ENCODE data around the gene EPHB2.

The EPHB2 gene

GRCh38 chr1:22752339-22752738 is 41.7 kb downstream of the EPHB2 start:
- no peak for DNase-seq

GRCh38 chr1:22753481-22753971 is 42.9 kb downstream of the EPHB2 start:
- peak; percentile 69 for DNase-seq

- no peak for DNase-seq
These were observed 43.6 kb downstream of the EPHB2 start for GRCh38 chr1:22754106-22754768.

- DNase-seq, result no peak
These were observed 44.2 kb downstream of the EPHB2 start for GRCh38 chr1:22754824-22755223.

GRCh38 chr1:22755641-22756040 is 45.0 kb downstream of the EPHB2 start:
- no peak for DNase-seq

GRCh38 chr1:22756125-22756735 is 45.6 kb downstream of the EPHB2 start:
- DNase-seq, result no peak

GRCh38 chr1:22760455-22760854 is 49.8 kb downstream of the EPHB2 start:
- DNase-seq, result no peak

- no peak for DNase-seq
These were observed 50.5 kb downstream of the EPHB2 start for GRCh38 chr1:22761101-22761500.

GRCh38 chr1:22761821-22762220 is 51.2 kb downstream of the EPHB2 start:
- DNase-seq, result no peak

- DNase-seq, result no peak
These were observed 53.0 kb downstream of the EPHB2 start for GRCh38 chr1:22763487-22764200.

GRCh38 chr1:22767852-22768251 is 57.2 kb downstream of the EPHB2 start:
- DNase-seq, result no peak

- no peak for DNase-seq
These were observed 59.3 kb downstream of the EPHB2 start for GRCh38 chr1:22769932-22770331.

GRCh38 chr1:22772014-22772413 is 61.4 kb downstream of the EPHB2 start:
- DNase-seq, result peak; percentile 85

- peak; percentile 91 for DNase-seq
These were observed 63.6 kb downstream of the EPHB2 start for GRCh38 chr1:22773981-22774832.

GRCh38 chr1:22774833-22775182 is 64.2 kb downstream of the EPHB2 start:
- no peak for DNase-seq

- peak; percentile 70 for DNase-seq
These were observed 64.8 kb downstream of the EPHB2 start for GRCh38 chr1:22775478-22775877.

GRCh38 chr1:22776035-22776613 is 65.5 kb downstream of the EPHB2 start:
- DNase-seq, result no peak

GRCh38 chr1:22777388-22778057 is 66.9 kb downstream of the EPHB2 start:
- no peak for DNase-seq

- DNase-seq, result no peak
These were observed 67.8 kb downstream of the EPHB2 start for GRCh38 chr1:22778408-22778807.

- DNase-seq, result peak; percentile 90
These were observed 68.4 kb downstream of the EPHB2 start for GRCh38 chr1:22778862-22779520.

GRCh38 chr1:22780696-22781095 is 70.1 kb downstream of the EPHB2 start:
- no peak for DNase-seq

GRCh38 chr1:22781483-22781882 is 70.8 kb downstream of the EPHB2 start:
- DNase-seq, result no peak
